Activated CD4-positive, alpha-beta T cell treated with anti-CD3 and anti-CD28 coated beads, Interleukin-2, amount 50 U/mL, for 48 hours (primary cell): Measurements from ENCODE around the gene DLX3.

Source experiments
- DNase-seq, 2 experiments: peaks; one replicate each; pipeline ENCODE4 v3.0.0-alpha.2; 2020

DLX3 gene

DNA sequence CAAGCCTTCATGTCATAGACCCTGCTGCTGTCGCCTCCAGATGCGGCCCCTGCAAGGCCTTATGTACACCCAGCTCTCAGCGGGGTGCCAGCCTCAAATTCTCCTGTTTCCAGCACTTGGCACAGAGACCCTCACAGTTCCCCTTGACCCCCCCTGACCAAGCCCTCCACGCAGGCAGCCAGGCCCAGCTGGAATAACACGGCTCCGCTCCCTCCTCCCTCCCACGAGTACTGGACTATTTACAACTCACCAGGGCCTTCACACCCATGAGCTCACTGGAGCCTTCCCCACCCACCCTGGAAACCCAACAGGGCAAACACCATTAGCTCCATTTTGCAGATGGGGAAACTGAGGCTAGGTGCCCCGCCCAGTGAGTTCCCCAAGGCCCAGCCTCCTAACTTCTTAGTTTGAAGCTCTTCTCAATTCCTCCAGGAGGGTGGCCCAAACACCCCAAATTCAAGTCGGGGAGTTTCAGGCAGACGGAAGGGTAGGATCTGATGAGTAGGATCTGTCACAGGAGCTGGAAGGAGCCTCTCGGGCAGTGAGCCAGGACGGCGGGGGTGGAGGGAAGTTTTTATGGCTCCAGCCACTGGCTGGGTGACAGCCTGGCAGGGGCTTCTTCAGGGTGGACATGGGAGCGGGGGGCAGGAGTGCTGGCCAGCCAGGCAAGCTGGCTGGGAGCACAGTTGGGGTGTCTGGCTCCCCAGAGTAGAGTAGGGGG is 43.5 kb downstream of the DLX3 start:
- no peak for DNase-seq

DNA sequence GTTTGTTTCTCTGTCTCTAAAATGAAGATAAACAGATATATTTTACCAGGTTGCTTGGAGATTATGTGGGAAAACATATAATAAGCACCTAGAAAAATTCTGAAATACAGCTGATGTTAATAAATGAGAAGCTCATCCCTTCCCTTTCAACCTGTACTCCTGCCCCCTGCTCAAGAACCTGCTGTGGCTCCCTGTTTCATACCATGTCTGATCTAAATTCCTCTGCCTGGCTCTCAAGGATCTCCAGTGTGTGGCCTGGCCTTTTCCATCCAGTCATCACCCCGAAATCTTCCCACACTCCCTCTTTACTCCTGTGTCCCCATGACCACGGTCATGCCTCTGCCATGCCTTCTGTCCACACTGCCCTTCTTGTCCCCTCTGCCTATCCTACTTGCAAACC is 45.4 kb downstream of the DLX3 start:
- no peak for DNase-seq

GRCh38 chr17:49946964-49947584 is 48.0 kb downstream of the DLX3 start:
- no peak for DNase-seq

DNA sequence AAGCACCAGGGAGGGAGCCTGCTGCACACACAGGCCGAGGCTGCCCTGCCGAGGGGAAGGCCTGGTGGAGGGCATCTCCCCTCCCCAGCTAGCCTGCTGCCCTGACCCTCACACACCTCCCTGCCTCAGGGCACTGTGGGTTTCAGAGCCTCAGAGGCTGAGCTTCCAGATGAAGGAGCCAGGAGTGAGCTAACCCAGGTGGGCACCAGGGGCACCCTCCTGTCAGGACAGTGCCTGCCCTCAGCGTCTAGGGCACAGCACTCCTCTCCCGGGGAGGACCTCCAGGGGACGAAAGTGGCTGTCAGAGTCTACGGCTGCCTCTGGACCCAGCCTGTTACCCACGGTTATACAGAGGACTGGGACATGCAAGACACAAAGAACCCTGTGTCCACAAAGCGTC is 48.8 kb downstream of the DLX3 start:
- DNase-seq = no peak

DNA sequence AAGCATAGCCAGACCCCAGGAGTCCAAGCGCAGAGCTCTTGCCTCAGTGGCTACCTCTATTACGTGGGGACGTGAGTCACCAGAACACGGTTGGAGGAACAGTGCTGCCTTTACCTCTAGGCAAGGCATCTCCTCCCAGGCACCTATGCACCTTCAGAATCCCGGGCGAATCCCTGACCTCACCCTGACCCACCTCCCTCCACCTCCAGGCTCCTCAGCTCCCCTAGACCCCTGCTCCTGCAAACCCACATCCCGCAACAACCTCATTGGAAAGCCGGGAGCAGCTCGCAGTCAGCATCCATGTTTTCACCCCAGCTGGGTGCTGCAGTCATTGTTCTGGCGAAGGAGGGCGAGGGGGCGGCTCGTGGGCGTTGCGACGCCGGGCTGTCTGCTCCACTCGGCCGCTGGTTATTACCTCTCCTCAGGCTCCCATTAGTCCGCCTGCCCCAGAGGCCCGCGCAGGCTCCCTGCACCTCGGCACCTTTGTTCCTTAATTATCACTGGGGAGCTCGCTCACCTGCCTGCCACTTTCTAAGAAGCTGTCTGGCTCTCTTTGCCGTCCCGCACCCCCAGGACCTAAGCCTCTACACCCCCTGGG is 50.7 kb downstream of the DLX3 start:
- DNase-seq = no peak

GRCh38 chr17:49942947-49943346 is 52.1 kb downstream of the DLX3 start:
- DNase-seq = no peak

DNA sequence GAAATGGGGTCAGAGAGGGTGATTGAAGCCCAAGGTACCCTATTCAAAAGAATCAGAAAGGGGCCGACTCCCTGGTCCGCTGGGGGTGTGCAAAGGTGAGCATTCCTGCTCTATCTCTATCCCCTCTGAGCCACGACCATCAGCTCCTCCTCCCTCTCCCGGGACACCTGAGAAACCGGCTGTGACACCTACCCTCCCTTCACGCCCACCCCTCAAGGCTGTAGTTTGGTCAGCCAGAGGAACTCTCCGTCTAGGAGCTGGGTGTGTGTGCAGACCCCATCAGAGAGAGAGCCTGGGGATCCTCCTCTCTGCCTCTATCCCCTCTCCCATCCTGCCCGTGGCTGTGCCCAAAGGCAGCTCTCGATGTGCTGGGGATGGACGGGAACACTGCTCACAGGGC is 53.6 kb downstream of the DLX3 start:
- no peak for DNase-seq
